Panc1 (cell line): Measurements from ENCODE around the gene ADSL. TPM values are rescaled to one million over a fixed set of nuclear protein-coding genes. Genes with fewer than 3 reads are reported as not detected.

Experiments used
- ATAC-seq: fragments of 200-7000 bp; cut with Tn5 transposase; 2 replicates; pipeline ENCODE4 v1.9.1; 2020; ENCODE audit warnings: mild to moderate bottlenecking, moderate library complexity
- BruUV-seq: library from RNA; stranded (reverse); fragments of 400-500 nt; replicated peaks from 2 replicates; lab custom pipeline; 2021; lab: Mats Ljungman, UMichigan
- CTCF ChIA-PET: fragments of 300-600 bp; sonication (Branson Sonifier 250); formaldehyde crosslinking; loops from one replicate; lab custom pipeline; 2022; ENCODE audit warnings: antibody characterized with exemption; lab: Charles Lee
- POLR2A ChIA-PET: fragments of 300-600 bp; sonication (Branson Sonifier 250); formaldehyde crosslinking; loops from one replicate; lab custom pipeline; 2022; ENCODE audit warnings: antibody characterized with exemption; lab: Charles Lee
- DNase-seq: peaks from one replicate; pipeline ENCODE4 v3.0.0-alpha.2; 2010; ENCODE audit warnings: low read depth, low spot score
- H3K27ac ChIP-seq: 2 replicates; pipeline ENCODE4 v1.5.1; 2011; ENCODE audit warnings: mild to moderate bottlenecking, low read length, inconsistent platforms
- H3K27me3 ChIP-seq: fragments of 200-500 bp; sonication (Bioruptor generic); 2 replicates; pipeline ENCODE4 v1.6.0; 2014; ENCODE audit warnings: low read length, inconsistent platforms; ENCODE audit not compliant: control insufficient read depth, insufficient read depth
- H3K36me3 ChIP-seq: fragments of 200-500 bp; sonication (Bioruptor generic); 2 replicates; pipeline ENCODE4 v1.5.1; 2014; ENCODE audit warnings: inconsistent platforms, mild to moderate bottlenecking, low read length, moderate library complexity; ENCODE audit not compliant: control insufficient read depth, insufficient read depth
- H3K4me1 ChIP-seq: 2 replicates; pipeline ENCODE4 v1.5.1; 2011; ENCODE audit warnings: inconsistent platforms, mild to moderate bottlenecking, low read length, moderate library complexity; ENCODE audit not compliant: control insufficient read depth, insufficient read depth
- H3K4me3 ChIP-seq, 2 experiments: 2 replicates each; pipeline ENCODE4 v1.5.1; 2011 to 2012; ENCODE audit warnings: low read depth in 2 of 2, low read length in 2 of 2, mild to moderate bottlenecking in 2 of 2, inconsistent platforms in 1 of 2, moderate library complexity in 1 of 2
- H3K9me3 ChIP-seq: fragments of 200-500 bp; sonication (Bioruptor generic); 2 replicates; pipeline ENCODE4 v1.5.1; 2014; ENCODE audit warnings: low read depth, mild to moderate bottlenecking, inconsistent platforms, low read length, moderate library complexity; ENCODE audit not compliant: control insufficient read depth, insufficient read depth
- CTCF ChIP-seq: fragments of 450-650 bp; IDR thresholded peaks from 2 replicates; pipeline ENCODE4 v1.5.1; 2017; ENCODE audit warnings: mild to moderate bottlenecking
- POLR2AphosphoS5 ChIP-seq: IDR thresholded peaks from 2 replicates; pipeline ENCODE4 v1.6.1; 2012; ENCODE audit warnings: mild to moderate bottlenecking, low read depth, low read length, moderate library complexity
- REST ChIP-seq, 2 experiments: IDR thresholded peaks; 2 replicates each; pipeline ENCODE4 v1.6.1; 2011 to 2012; ENCODE audit warnings: low read depth in 2 of 2, control low read depth in 1 of 2, low read length in 1 of 2, mild to moderate bottlenecking in 1 of 2, moderate library complexity in 1 of 2; ENCODE audit not compliant: insufficient read depth in 1 of 2
- SIN3A ChIP-seq: IDR thresholded peaks from 2 replicates; pipeline ENCODE4 v1.6.1; 2012; ENCODE audit warnings: low read depth, mild to moderate bottlenecking, low read length, moderate library complexity, borderline replicate concordance; ENCODE audit not compliant: insufficient read depth
- TCF7L2 ChIP-seq: IDR thresholded peaks from 2 replicates; pipeline ENCODE4 v1.6.1; 2011; ENCODE audit warnings: mild to moderate bottlenecking, low read depth, low read length, inconsistent platforms
- in situ Hi-C: cut with HindIII; loops from 2 replicates; pipeline ENCODE4 v1.10.0; 2016; ENCODE audit warnings: low sequenced_read_pairs, low pct_unique_long_range_greater_than_20kb
- intact Hi-C: fragments of 100-400 bp; cut with micrococcal nuclease; formaldehyde crosslinking; loops from one replicate; pipeline ENCODE4 v1.10.0; 2022; ENCODE audit not compliant: unreplicated experiment
- total RNA-seq: library from RNA; stranded (reverse); gene quantifications from one replicate; pipeline ENCODE4 v1.2.1, GENCODE V29; 2021; ENCODE audit not compliant: unreplicated experiment

The ADSL gene
- total RNA-seq, 1 experiment from 2014 or later, result 107 TPM

- CTCF ChIA-PET, result no interaction called here
- Histone ChIP-seq H3K27me3 (no peaks in the 10 kb centered on the region), H3K4me1 (no peaks in the 10 kb centered on the region), H3K9me3 (no peaks in the 10 kb centered on the region), H3K36me3 (peaks cover 7% of the 10 kb centered on the region), H3K27ac (no peak overlapping the region), H3K4me3 (no peak overlapping the region)
- intact Hi-C loops, result no loop called here
- in situ Hi-C loops, result no loop called here
- ATAC-seq, result no peak
- BruUV-seq, result no TSS peak
- no peak for TF ChIP-seq CTCF
- TF ChIP-seq SIN3A, result no peak
- TF ChIP-seq POLR2AphosphoS5, result no peak
- TF ChIP-seq TCF7L2, result no peak
- TF ChIP-seq REST (IDR thresholded peaks at IDR 0.05; ENCODE audit: insufficient read depth in 1 of 2, low read depth in 2 of 2, low read length in 1 of 2), result no peak
- POLR2A ChIA-PET, result interaction anchor here (0.5 kb wide), 1 partner anchor 56 kb away, joined by 5 read pairs; the partner anchor contains the start of gene SGSM3
- no peak for DNase-seq
These were observed 80.5 kb downstream of the ADSL start for GRCh38 chr22:40426594-40427333.

- intact Hi-C loops, result no loop called here
- ATAC-seq, result no peak
- Histone ChIP-seq H3K27me3 (no peaks in the 10 kb centered on the region), H3K27ac (no peak overlapping the region), H3K4me1 (no peaks in the 10 kb centered on the region), H3K36me3 (peaks cover 7% of the 10 kb centered on the region), H3K4me3 (no peak overlapping the region), H3K9me3 (no peaks in the 10 kb centered on the region)
- ChIA-PET CTCF (no interaction called here), POLR2A (no interaction called here)
- TF ChIP-seq SIN3A (no peak), CTCF (no peak), TCF7L2 (no peak), POLR2AphosphoS5 (no peak), REST (IDR thresholded peaks at IDR 0.05; ENCODE audit: insufficient read depth in 1 of 2, low read depth in 2 of 2, low read length in 1 of 2) (no peak)
- no TSS peak for BruUV-seq
- DNase-seq, result no peak
- in situ Hi-C loops, result no loop called here
These were observed 82.5 kb downstream of the ADSL start for GRCh38 chr22:40428796-40429195.
